Measurements from ENCODE around the gene LINGO1. TPM values are rescaled to one million over a fixed set of nuclear protein-coding genes. Genes with fewer than 3 reads are reported as not detected.
A peak's percentile ranks its signal among the peaks of the same experiment; 100 is the strongest.

LINGO1 gene, protein sequence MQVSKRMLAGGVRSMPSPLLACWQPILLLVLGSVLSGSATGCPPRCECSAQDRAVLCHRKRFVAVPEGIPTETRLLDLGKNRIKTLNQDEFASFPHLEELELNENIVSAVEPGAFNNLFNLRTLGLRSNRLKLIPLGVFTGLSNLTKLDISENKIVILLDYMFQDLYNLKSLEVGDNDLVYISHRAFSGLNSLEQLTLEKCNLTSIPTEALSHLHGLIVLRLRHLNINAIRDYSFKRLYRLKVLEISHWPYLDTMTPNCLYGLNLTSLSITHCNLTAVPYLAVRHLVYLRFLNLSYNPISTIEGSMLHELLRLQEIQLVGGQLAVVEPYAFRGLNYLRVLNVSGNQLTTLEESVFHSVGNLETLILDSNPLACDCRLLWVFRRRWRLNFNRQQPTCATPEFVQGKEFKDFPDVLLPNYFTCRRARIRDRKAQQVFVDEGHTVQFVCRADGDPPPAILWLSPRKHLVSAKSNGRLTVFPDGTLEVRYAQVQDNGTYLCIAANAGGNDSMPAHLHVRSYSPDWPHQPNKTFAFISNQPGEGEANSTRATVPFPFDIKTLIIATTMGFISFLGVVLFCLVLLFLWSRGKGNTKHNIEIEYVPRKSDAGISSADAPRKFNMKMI
- total RNA-seq: 10 to 100 TPM in 1 of 2 donors, 1 to 10 TPM in 1; 7.7 to 30.5 TPM
- long read RNA-seq, partial matches to known transcripts: 0 of 7 reads
- long read RNA-seq, other reads (novel, unspliced or antisense): 7 of 7 reads

DNA sequence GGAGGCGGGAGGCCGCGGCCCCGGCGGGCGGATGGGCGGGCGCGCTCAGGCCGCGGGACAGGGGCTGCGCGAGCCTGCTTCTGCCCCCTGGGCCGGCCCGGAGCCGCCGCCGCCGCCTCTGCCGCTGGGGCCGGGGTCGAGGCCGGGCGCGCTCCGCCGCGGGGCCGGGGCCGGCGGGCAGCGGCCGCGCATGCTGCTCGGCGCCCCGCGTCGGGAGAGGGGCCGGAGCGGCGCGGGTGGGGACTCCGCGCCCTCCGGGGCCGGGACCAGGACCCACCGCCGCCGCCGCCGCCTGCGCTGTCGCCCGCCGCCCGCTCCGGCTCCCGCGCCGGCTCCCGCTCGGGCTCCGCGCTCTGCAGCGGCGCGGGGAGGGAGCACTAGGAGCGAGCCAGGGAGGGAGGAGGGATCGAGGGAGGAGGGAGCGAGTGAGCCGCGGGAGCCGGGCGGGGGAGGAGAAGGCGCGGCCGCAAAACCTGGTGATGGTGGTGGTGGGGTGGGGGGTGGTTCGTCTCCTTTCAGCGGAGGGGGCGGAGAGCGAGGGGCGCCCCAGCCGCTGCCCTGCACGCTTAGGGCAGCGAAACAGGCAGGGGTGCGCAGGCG lies at the start of gene LINGO1:
LINGO1 (minus strand) TSS at position 379 of the 600 bp plus-strand sequence. CDS start 597 bp downstream, outside the sequence.
- ATAC-seq (peak; percentile 25 to 26), DNase-seq (peak; percentile 46)
- intact Hi-C loops (cut with DNase I): loop anchor here (5.0 to 10.0 kb wide), 2 partner anchors 190 to 518 kb away; no protein-coding TSS in a partner anchor

DNA sequence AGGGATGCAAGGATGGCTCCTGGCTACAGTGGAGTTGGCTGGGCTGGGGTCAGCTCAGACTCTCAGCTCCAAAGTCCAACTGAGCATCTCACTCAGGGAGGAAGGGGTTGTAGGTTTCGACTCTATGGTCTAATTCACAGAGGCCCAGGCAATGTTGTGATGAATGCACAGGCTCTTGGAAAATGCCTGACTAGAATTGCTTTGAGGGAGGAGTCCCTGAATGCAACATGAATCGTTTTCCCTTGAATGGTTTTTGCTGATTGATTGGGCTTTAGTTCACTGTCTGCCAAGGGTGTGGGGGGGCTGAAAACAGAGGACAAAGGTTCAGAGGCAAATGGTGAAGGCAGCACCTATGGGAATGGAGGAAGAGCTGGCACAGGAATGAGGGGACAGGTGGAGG lies 48.6 kb upstream of the LINGO1 start:
- DNase-seq (no peak), ATAC-seq (no peak)
- intact Hi-C loops (cut with DNase I): no loop called here

DNA sequence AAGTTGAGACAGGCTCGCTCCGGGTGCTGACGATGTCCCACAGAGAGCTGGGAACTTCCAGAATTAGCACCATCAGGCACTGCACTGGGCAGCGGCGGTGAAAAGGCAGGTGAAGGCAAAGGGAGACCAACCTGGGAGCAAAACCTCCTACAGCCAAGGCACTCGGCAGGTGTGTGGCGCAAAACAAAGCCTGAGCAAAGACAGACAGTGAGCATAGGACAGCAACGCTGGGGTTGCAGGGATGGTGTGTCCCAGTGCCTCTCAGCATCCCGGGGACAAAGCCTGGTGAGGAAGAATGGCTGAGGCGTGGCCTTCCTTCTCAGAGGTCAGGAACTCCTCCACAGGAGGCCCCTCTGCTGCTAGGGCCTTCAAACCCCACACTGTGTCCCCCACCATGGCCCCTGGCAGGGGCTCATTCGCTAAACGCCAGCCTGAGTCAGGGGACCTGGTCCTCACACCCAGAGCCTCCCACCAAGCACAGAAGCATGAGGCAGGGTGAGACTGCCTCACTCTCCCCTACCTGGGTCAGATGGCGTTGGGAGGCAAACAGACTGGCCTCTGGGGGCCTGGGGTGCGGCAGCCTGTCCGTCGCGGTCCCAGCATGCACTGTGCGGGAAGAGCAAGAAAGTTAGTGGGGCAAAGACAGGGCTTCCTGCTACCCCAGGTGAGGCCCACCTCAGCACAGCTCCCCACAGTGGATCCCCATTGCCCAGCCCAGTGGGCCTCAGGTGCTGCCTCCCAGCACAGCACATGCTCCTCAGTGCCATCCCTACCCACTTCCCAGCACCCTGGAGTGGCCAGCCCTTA lies 44.1 kb upstream of the LINGO1 start:
- DNase-seq (no peak), ATAC-seq (no peak)
- intact Hi-C loops (cut with DNase I): no loop called here

DNA sequence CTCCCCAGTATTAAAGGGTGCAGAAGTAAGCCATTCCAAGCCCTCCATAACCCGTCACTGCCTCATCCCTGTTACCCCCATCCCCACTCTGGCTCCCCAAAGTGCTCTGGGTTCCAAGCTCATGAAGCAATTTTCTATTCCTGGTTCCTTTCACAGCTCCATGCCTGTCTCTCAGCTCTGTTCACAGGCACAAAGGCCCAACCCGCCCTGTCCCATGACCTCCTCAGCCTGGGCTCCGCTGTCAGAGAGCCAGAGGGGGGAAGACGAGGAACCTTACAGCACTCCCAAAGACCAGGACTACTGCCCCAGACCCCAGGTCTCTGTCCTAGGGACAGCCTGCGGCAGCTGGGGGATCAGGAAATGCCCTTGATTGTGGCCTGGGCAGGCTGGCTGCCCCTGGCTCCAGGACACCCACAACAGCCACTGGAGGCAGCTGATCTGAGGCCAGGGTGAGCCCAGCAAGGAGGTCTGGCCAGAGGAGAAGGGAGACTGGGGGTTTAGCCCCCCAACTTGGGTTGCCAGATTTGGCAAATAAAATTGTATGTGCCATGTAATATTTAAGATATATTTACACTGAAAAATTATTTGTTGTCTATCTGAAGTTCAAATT lies 43.2 kb upstream of the LINGO1 start:
- ATAC-seq: peak in 1 of 2 donors; percentile 22
- intact Hi-C loops (cut with DNase I): no loop called here
- no peak for DNase-seq

DNA sequence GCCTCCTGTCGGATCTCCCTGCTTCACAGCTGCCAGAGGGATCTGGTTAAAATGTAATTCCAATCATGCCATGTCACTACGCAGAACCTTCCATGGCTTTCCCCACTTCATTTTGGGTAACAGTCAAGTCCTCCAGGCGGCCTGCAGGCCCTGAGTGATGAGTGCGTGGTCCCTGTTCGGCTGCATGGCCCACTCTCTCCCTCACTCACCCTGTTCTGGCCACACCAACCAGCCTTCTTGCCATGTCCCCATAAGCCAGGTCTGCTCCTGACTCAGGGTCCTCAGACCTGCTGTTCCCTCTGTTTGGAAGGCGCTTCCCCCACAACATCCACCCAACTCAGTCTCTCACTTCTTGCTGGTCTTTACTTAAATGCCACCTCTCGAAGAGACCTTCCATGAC lies 41.6 kb upstream of the LINGO1 start:
- no peak for ATAC-seq

DNA sequence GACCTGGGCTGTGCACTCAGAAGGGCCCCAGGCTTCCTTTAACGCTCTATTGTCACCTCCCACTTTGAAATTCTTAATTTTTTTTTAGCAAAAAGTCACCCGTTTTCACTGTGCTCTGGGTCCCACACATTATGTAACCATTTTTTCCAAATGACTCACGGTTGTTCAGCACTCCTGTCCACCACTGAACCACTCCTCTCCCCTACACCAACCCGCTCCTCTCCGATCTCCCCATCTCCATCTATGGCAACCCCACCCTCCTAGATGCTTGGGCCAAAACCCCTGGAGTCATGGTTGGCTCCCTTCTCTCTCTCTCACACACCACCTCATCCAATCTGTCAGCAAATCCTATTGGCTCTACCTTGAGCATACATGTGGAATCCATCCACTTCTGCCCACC lies 41.2 kb upstream of the LINGO1 start:
- intact Hi-C loops (cut with DNase I): no loop called here
- no peak for ATAC-seq
- DNase-seq: no peak

More for the DNA sequence above, 41.6 kb upstream of the LINGO1 start:
- intact Hi-C loops (cut with DNase I): no loop called here
- DNase-seq: no peak

DNA sequence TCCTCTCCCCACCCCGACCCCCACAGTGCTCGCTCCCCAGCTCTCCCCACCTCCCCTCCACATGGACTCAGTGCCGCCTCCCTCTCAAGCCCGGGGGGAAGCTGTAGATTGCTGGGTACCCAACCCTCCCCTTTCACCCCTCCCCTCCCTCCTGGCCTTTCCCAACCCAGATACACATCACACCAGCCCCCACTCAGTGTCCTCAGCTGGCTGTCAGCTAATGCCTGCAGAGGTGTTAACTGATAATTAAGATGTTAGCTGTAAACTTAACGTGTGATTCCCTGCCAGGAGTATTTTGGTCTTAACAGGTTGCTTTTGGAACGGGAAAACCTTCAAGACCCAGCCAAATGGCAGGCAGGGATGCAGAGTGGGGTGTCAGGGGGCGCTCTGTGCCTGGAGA lies 39.4 kb upstream of the LINGO1 start:
- ATAC-seq: peak; percentile 49 to 53
- intact Hi-C loops (cut with DNase I): no loop called here
- DNase-seq: no peak

DNA sequence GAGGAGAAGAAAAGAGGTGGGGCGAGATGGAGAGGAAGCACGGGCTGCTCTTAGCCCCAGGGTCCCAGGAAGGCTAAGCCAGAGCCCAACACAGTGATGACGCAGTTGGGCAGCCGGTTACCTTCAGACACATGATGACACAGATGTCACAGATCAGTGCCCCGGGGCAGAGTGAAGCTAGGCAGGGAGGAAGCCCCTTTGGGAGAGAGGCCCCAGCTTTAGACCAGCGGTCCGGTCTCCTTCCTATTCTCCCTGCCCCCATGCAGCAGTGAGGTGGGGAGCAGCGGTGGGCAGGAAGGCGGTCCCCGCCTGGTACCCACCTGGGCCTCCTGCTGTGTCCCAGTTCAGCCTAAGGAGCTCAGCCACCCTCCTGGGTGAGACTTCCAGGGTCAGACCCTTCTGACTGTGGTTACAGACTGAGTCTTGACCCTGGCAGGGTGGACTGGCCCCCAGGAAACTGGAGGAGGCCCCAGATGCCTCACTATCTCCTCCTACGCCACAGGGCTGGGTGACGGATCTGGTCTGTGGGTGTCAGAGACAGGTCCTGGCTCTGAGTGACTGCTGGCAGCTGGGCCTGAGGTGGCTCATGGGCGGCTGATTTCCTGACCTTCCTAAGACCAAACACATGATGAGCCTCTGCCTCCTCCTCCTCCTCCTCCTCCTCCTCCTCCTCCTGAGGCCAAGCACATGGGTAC lies 38.8 kb upstream of the LINGO1 start:
- ATAC-seq: peak; percentile 89 to 90

DNA sequence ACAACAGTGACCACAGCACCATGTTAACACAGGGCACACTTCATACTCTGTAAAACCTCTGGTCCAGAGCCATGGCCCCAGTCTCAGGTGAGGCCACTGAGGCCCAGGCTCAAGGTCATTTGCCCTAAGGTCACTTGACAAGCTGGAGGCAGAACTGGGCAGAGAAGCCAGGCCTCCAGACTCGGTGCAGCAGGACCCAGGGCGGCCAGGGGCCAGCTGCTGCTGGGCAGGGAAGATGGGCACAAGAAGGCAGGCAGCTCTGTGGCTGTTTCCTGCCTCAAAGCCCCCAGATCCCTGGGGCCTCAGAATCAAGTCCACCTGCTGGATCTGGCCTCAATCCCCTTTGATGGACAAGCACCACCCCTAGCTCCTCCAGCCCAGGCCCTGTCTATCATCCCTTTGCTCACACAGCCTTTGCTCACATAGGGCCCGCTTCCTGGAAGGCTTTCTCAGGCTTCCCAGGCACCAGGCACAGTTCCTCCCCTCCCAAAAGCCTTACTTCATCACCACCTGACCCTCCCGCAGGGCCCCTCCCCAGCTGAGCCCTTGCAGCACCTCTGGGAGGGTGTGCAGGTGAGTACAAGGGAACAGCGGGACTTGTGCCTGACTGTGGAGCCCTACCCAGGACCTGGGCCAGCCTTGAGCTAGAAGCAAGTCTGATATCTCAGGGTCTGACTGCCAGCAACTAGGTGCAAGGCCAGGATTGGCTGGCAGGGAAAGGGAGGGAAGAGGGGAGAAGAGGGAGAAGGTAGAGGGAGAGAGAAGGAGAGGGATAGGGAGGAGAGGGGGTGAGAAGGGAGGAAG lies 38.0 kb upstream of the LINGO1 start:
- peak; percentile 41 to 52 for ATAC-seq
- DNase-seq: no peak
- intact Hi-C loops (cut with DNase I): no loop called here

More for the DNA sequence above, 38.8 kb upstream of the LINGO1 start:
- peak; percentile 69 for DNase-seq
- intact Hi-C loops (cut with DNase I): no loop called here

DNA sequence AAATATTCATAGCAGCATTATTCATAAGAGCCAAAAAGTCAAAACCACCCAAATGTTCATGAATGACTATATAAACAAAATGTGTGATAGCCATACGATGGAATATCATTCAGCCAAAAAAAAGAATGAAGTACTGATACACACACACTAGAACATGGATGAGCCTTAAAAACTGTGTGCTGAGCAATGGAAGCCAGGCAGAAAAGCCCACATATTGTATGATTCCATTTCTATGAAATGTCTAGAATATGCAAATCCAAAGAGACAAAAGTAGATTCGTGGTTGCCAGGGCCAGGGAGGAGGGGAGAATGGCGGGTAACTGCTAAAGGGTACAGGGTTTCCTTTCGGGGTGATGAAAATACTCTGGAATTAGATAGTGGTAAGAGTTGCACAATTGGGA lies 37.2 kb upstream of the LINGO1 start:
- intact Hi-C loops (cut with DNase I): no loop called here
- DNase-seq (no peak), ATAC-seq (no peak)

DNA sequence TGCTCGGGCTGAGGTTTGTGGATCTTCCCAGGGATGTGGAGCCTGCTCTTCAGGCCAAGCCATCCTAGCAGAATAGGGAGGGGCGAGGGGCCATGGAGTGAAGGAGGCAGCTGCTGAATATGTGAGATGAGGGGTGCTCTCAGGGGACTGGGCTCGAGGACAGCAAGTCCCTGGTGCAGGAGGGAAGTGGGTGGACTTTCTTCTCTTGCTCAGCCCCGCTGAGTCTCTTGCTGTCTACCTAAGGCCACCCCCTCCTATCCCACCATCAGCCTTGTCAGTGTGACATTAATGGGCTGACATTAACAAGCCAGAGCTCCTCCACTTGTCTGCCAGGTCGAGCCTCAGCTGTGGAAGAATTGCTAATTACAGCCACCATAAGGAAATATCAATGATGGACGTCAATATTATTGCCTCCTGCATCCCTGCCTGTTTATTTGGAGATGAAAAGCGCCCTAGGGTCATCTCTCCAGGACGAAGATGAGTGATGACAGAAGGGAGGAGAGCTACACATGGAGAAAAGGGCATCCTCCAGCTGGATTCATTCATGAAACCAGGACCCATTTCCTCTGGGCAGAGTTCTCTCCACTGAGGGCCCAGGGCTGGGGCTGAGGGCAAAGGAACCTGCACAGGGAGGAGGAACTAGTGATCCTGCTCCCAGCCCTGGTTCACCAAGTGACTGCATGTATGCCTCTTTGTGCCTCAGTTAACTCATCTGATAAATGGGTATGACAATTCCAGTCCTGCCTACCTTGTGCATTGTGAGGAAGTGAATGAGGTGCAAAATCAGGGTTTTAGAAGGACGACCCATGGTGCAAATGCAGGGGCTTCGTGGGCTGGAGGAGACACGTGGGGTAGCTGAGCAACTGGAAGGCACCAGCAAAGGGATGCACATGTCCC lies 34.9 kb upstream of the LINGO1 start:
- no peak for ATAC-seq
- intact Hi-C loops (cut with DNase I): no loop called here
- no peak for DNase-seq

DNA sequence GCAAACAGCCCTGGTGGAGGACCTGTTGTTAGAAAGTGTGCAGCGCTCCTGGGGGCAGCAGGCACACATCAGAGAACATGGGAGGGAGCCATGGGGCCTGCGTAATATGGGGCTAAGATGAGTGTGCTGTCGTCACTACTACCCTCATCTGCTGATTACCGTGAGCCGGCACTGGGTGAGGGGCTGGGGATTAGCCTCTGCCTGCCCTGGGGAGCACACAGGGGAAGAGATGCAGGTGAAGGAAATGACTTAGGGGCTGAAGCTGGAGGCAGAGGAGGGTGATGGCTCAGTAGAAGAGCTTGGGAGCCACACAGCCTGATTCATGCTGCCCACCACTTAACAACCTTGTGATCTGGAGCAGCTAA lies 33.6 kb upstream of the LINGO1 start:
- ATAC-seq (no peak), DNase-seq (no peak)
- intact Hi-C loops (cut with DNase I): no loop called here

DNA sequence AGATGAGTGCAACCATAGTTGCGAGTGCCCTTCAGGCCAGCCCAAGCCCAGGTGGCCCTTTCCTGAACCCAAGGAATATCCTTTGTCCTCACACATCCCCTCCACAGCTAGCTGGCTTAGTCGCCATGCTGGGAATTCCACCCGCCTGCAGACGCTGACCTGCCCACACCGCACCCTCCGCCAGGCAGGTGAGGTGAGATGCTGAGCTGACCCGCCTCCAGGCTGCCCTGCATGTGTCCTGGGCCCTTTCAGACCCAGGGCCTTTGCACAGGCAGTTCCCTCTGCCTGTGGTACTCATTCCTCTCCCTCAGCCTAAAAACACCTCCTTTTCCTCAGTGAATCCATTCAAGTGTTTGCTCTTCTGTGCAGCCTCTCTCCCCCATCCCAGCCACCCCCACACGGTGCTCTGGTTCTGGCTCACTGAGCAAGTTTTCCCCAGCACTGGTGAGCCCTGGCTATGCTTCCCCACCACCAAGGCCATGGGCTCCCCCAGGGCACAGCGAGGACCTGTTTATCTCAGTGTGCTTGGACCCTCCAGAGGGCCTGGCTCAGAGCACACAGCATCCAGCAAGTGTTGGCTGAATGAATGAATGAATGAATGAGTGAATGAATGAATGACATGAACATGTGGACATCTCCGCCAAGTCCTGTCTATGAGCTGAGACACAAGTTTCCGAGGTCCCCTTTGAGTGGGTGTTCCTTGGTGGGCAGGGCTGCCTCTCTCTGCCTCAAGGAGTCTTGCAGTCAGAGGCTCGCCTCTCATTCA lies 33.0 kb upstream of the LINGO1 start:
- ATAC-seq: no peak
- no peak for DNase-seq
- intact Hi-C loops (cut with DNase I): no loop called here

DNA sequence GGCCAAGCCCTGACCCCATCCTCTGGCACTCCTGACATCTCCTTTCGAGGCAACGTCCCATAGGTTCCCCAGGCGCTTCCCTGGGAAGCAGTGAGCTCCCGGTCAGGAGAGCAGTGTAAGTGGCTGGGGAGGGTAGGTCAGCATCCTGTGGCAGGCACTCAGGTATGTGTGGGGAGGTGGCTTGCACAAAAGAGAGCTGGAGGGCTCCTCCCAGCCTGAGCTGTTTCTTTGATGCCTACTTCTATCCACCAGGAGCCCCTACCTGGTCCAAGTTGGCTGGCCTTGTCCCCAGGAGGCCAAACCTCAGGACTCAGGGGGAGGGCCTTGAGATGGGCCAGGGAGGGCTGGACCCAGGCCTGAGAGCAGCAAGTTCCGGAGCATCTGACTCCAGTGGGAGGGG lies 31.7 kb upstream of the LINGO1 start:
- intact Hi-C loops (cut with DNase I): no loop called here

DNA sequence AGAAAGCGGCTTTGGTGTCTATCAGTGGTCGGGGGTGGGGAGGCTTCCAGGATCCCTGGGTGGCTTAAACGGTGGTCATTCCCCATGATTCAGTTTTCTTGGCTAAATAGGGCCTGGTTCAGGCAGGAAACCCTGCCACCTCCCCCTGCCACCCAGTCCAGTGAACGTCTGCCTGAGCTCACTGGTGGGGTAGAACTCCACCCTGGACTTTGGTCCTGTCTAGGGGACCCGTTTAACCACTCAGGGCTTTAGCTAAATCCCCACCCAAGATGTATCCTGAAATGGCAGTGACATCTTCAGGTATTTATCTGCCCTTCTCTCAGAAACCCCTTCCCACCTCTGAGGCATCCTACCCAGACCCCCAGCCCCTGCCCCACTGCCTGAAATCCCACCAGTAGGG lies 30.5 kb upstream of the LINGO1 start:
- intact Hi-C loops (cut with DNase I): no loop called here
- DNase-seq: no peak
- ATAC-seq: no peak

More for the DNA sequence above, 31.7 kb upstream of the LINGO1 start:
- ATAC-seq (no peak), DNase-seq (no peak)
